ENCODE results near the gene AZIN2. TPM values are rescaled to one million over a fixed set of nuclear protein-coding genes. Genes with fewer than 3 reads are reported as not detected.
A peak's percentile ranks its signal among the peaks of the same experiment; 100 is the strongest.
"Not testable (repeated sequence)": the region's sequence is repeated elsewhere in the genome, so short reads cannot be mapped to it uniquely, and the experiment has no call there.

AZIN2 gene
- total RNA-seq, 2 experiments from 2014 or later = 11.0 to 12.0 TPM

GRCh38 chr1:33060579-33061083 lies 20.3 kb upstream of the AZIN2 start:
- ATAC-seq = no peak
- H3K4me1 Mint-ChIP-seq (ENCODE audit: low read depth) = peaks cover 2% of the 10 kb centered on the region
- H3K27ac Mint-ChIP-seq = no peak overlapping the region
- CTCF ChIA-PET = interaction anchor here (0.6 to 1.7 kb wide), 3 partner anchors 26 to 127 kb away, joined by 3 to 9 read pairs (median 4); no protein-coding TSS in a partner anchor
- H3K4me3 Mint-ChIP-seq = no peak overlapping the region
- POLR2A ChIA-PET = no interaction called here
- H3K9me3 Mint-ChIP-seq (ENCODE audit: insufficient read depth) = peaks cover 37% of the 10 kb centered on the region
- peaks cover 13% of the 10 kb centered on the region for H3K36me3 Mint-ChIP-seq (ENCODE audit: low read depth)
- DNase-seq = no peak
- peaks cover 7% of the 10 kb centered on the region for H3K27me3 Mint-ChIP-seq (ENCODE audit: low read depth)

- ChIA-PET POLR2A (interaction anchor here (1.0 kb wide), 1 partner anchor 84 kb away, joined by 3 read pairs; no protein-coding TSS in a partner anchor), CTCF (no interaction called here)
- DNase-seq (no peak), ATAC-seq (no peak)
- peaks cover 14% of the 10 kb centered on the region for H3K36me3 Mint-ChIP-seq (ENCODE audit: low read depth)
- peaks cover 46% of the 10 kb centered on the region for H3K9me3 Mint-ChIP-seq (ENCODE audit: insufficient read depth)
- peaks cover 7% of the 10 kb centered on the region for H3K27me3 Mint-ChIP-seq (ENCODE audit: low read depth)
- no peaks in the 10 kb centered on the region for H3K4me1 Mint-ChIP-seq (ENCODE audit: low read depth)
- H3K27ac Mint-ChIP-seq = no peak overlapping the region
- no peak overlapping the region for H3K4me3 Mint-ChIP-seq
Measured at GRCh38 chr1:33061834-33062233, 19.1 kb upstream of the AZIN2 start.

DNA sequence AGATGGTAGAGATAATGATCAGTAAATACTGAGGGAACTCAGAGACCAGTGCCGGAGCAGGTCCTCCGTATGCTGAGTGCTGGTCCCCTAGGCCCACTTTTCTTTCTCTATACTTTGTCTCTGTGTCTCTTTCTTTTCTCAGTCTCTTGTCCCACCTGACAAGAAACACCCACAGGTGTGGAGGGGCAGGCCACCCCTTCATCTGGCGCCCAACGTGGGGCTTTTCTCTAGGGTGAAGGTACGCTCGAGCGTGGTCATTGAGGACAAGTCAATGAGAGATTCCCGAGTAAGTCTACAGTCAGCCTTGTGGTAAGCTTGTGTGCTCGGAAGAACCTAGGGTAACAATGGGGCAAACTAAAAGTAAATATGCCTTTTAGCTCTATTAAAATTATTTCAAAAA lies 16.7 kb upstream of the AZIN2 start:
- Mint-ChIP-seq H3K27me3 (ENCODE audit: low read depth) (peaks cover 16% of the 10 kb centered on the region), H3K36me3 (ENCODE audit: low read depth) (peaks cover 14% of the 10 kb centered on the region), H3K9me3 (ENCODE audit: insufficient read depth) (peaks cover 50% of the 10 kb centered on the region)
- H3K4me3 Mint-ChIP-seq; POLR2A ChIA-PET; H3K4me1 Mint-ChIP-seq (ENCODE audit: low read depth); H3K27ac Mint-ChIP-seq; ATAC-seq; DNase-seq: not testable (repeated sequence)
- CTCF ChIA-PET = interaction anchor here (3.2 kb wide), 1 partner anchor 8 kb away, joined by 11 read pairs; no protein-coding TSS in a partner anchor

DNA sequence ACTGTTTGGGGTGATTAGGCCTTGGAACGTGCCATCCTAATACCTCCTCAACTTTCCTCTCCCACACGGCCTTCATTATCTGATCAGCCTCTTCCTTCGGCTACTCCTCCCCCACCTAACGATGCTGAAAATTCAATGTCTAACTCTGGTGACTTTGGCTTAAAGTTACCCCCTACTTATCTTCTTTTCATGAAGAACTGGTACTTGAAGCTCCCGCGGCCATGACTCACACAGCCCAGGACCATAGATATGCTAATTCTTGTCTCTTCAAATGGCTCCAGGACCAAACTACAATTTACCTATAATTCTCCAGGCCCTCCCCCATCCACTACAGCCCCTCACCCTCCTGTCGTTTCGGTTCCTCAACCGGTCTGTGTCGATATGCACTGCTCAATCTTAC lies 15.7 kb upstream of the AZIN2 start:
- no peak overlapping the region for H3K4me3 Mint-ChIP-seq
- no peaks in the 10 kb centered on the region for H3K4me1 Mint-ChIP-seq (ENCODE audit: low read depth)
- peaks cover 24% of the 10 kb centered on the region for H3K27me3 Mint-ChIP-seq (ENCODE audit: low read depth)
- peaks cover 50% of the 10 kb centered on the region for H3K9me3 Mint-ChIP-seq (ENCODE audit: insufficient read depth)
- no peak overlapping the region for H3K27ac Mint-ChIP-seq
- DNase-seq (no peak), ATAC-seq (no peak)
- peaks cover 14% of the 10 kb centered on the region for H3K36me3 Mint-ChIP-seq (ENCODE audit: low read depth)
- CTCF ChIA-PET = interaction anchor here (3.2 kb wide), 1 partner anchor 9 kb away, joined by 11 read pairs; no protein-coding TSS in a partner anchor
- POLR2A ChIA-PET = no interaction called here

GRCh38 chr1:33066477-33066876 lies 14.5 kb upstream of the AZIN2 start:
- H3K4me1 Mint-ChIP-seq (ENCODE audit: low read depth); ATAC-seq; POLR2A ChIA-PET; H3K27ac Mint-ChIP-seq; H3K4me3 Mint-ChIP-seq; DNase-seq: not testable (repeated sequence)
- Mint-ChIP-seq H3K9me3 (ENCODE audit: insufficient read depth) (peaks cover 50% of the 10 kb centered on the region), H3K27me3 (ENCODE audit: low read depth) (peaks cover 27% of the 10 kb centered on the region), H3K36me3 (ENCODE audit: low read depth) (peaks cover 14% of the 10 kb centered on the region)
- CTCF ChIA-PET = interaction anchor here (3.2 kb wide), 1 partner anchor 10 kb away, joined by 11 read pairs; no protein-coding TSS in a partner anchor

GRCh38 chr1:33068108-33068507 lies 12.8 kb upstream of the AZIN2 start:
- DNase-seq; H3K4me1 Mint-ChIP-seq (ENCODE audit: low read depth); H3K27ac Mint-ChIP-seq; ATAC-seq; H3K4me3 Mint-ChIP-seq; POLR2A ChIA-PET: not testable (repeated sequence)
- peaks cover 37% of the 10 kb centered on the region for H3K9me3 Mint-ChIP-seq (ENCODE audit: insufficient read depth)
- peaks cover 27% of the 10 kb centered on the region for H3K27me3 Mint-ChIP-seq (ENCODE audit: low read depth)
- H3K36me3 Mint-ChIP-seq (ENCODE audit: low read depth) = peaks cover 13% of the 10 kb centered on the region
- CTCF ChIA-PET = interaction anchor here (0.6 kb wide), 1 partner anchor 60 kb away, joined by 3 read pairs; no protein-coding TSS in a partner anchor

GRCh38 chr1:33070628-33071027 lies 10.3 kb upstream of the AZIN2 start:
- H3K9me3 Mint-ChIP-seq (ENCODE audit: insufficient read depth) = peaks cover 13% of the 10 kb centered on the region

GRCh38 chr1:33072707-33073106 lies 8.2 kb upstream of the AZIN2 start:
- ChIA-PET CTCF (interaction anchor here (0.8 to 1.9 kb wide), 5 partner anchors 8 to 360 kb away, joined by 3 to 5 read pairs (median 4); no protein-coding TSS in a partner anchor), POLR2A (interaction anchor here (0.6 kb wide), 1 partner anchor 23 kb away, joined by 3 read pairs; no protein-coding TSS in a partner anchor)
- no peak overlapping the region for H3K4me3 Mint-ChIP-seq
- H3K9me3 Mint-ChIP-seq (ENCODE audit: insufficient read depth) = no peaks in the 10 kb centered on the region
- H3K27me3 Mint-ChIP-seq (ENCODE audit: low read depth) = peaks cover 18% of the 10 kb centered on the region
- H3K4me1 Mint-ChIP-seq (ENCODE audit: low read depth) = peaks cover 12% of the 10 kb centered on the region
- no peak overlapping the region for H3K27ac Mint-ChIP-seq
- no peaks in the 10 kb centered on the region for H3K36me3 Mint-ChIP-seq (ENCODE audit: low read depth)
- no peak for DNase-seq
- no peak for ATAC-seq

More at GRCh38 chr1:33070628-33071027, 10.3 kb upstream of the AZIN2 start:
- H3K4me1 Mint-ChIP-seq (ENCODE audit: low read depth) = peaks cover 12% of the 10 kb centered on the region
- peaks cover under 1% of the 10 kb centered on the region for H3K36me3 Mint-ChIP-seq (ENCODE audit: low read depth)
- H3K27me3 Mint-ChIP-seq (ENCODE audit: low read depth) = peaks cover 25% of the 10 kb centered on the region
- no peak for DNase-seq
- peak overlapping the region; percentile 34 for H3K27ac Mint-ChIP-seq
- no peak for ATAC-seq
- CTCF ChIA-PET = interaction anchor here (1.0 to 1.9 kb wide), 2 partner anchors 12 to 16 kb away, joined by 3 to 4 read pairs; no protein-coding TSS in a partner anchor
- no peak overlapping the region for H3K4me3 Mint-ChIP-seq
- POLR2A ChIA-PET = no interaction called here

DNA sequence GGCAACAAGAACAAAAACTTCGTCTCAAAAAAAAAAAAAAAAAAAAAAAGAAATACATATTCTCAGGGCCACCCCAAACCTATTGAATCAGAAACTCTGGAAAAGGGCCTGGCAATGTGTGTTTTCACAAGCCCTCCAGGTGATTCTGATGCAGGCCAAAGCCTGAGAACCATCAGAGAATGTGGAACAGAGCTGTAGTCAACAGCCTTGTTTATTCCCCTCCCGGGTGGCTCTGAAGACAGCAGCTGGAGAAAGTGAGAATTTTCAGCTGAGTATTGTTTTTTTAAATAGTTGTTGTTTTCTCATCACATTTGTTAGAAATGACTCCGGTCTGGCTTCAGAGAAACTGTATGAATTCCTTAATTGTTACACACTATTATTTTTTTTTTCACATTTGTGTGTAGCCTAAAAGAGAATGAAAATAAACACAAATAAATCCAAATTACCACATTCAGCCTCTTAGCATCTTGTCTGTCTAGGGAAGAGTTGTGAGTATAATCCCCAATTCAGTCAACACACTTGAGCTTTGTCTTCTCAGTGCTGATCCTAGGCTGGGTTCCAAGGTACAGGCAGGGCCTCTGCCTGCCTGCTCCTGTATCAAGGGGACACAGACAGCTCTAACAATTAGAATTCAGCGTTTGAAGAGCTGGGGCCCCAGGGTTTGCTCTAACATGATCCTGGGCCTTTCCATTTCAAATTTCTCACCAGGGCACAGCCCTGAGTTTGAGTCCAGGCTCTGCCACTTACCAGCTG lies 6.6 kb upstream of the AZIN2 start:
- Mint-ChIP-seq H3K4me3 (no peak overlapping the region), H3K9me3 (ENCODE audit: insufficient read depth) (no peaks in the 10 kb centered on the region), H3K36me3 (ENCODE audit: low read depth) (no peaks in the 10 kb centered on the region), H3K27me3 (ENCODE audit: low read depth) (peaks cover 12% of the 10 kb centered on the region), H3K4me1 (ENCODE audit: low read depth) (peaks cover 12% of the 10 kb centered on the region), H3K27ac (no peak overlapping the region)
- ChIA-PET CTCF (interaction anchor here (1.0 to 2.0 kb wide), 4 partner anchors 12 to 140 kb away, joined by 3 to 9 read pairs (median 4); no protein-coding TSS in a partner anchor), POLR2A (no interaction called here)
- ATAC-seq (no peak), DNase-seq (no peak)

GRCh38 chr1:33078030-33078591 lies 2.8 kb upstream of the AZIN2 start:
- no peak for ATAC-seq
- Mint-ChIP-seq H3K4me3 (no peak overlapping the region), H3K27me3 (ENCODE audit: low read depth) (peaks cover 7% of the 10 kb centered on the region), H3K9me3 (ENCODE audit: insufficient read depth) (no peaks in the 10 kb centered on the region), H3K27ac (no peak overlapping the region), H3K4me1 (ENCODE audit: low read depth) (peaks cover 25% of the 10 kb centered on the region), H3K36me3 (ENCODE audit: low read depth) (no peaks in the 10 kb centered on the region)
- POLR2A ChIA-PET = no interaction called here
- no peak for DNase-seq
- CTCF ChIA-PET = interaction anchor here (0.7 to 1.7 kb wide), 4 partner anchors 8 to 145 kb away, joined by 3 to 7 read pairs (median 4); no protein-coding TSS in a partner anchor

DNA sequence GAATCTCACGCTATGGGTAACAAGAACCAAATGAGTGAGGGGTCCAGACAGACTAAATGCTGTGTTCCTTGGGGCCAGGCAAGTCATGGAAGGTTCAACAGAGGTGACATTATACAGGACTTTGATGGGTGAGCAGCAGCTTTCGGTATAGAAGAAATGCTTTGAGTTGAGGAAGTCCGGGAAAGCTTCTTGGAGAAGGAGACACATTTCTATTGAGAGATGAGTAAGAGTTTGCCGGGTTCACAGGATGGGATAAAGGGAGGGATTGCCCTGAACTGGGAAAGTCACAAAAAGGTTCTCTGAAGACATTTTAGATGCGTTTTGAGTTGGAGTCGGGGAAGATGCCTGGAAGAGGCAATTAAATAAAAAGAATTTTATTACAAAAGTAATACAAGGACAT lies 580 bp upstream of the AZIN2 start:
- no peak for DNase-seq
- ChIA-PET POLR2A (interaction anchor here (0.6 kb wide), 1 partner anchor 24 kb away, joined by 4 read pairs; no protein-coding TSS in a partner anchor), CTCF (interaction anchor here (0.6 to 3.4 kb wide), 7 partner anchors 8 to 208 kb away, joined by 3 to 22 read pairs (median 4); no protein-coding TSS in a partner anchor)
- peak overlapping the region; percentile 78 for H3K4me3 Mint-ChIP-seq
- H3K9me3 Mint-ChIP-seq (ENCODE audit: insufficient read depth) = no peaks in the 10 kb centered on the region
- H3K4me1 Mint-ChIP-seq (ENCODE audit: low read depth) = peaks cover 29% of the 10 kb centered on the region
- H3K36me3 Mint-ChIP-seq (ENCODE audit: low read depth) = peaks cover 2% of the 10 kb centered on the region
- peaks cover 7% of the 10 kb centered on the region for H3K27me3 Mint-ChIP-seq (ENCODE audit: low read depth)
- no peak overlapping the region for H3K27ac Mint-ChIP-seq
- ATAC-seq = no peak
